Choroid plexus epithelial cell (primary cell): ENCODE results near the gene SLC9A3.
A peak's percentile ranks its signal among the peaks of the same experiment; 100 is the strongest.
"Not testable (repeated sequence)": the region's sequence is repeated elsewhere in the genome, so short reads cannot be mapped to it uniquely, and the experiment has no call there.

Source experiments
- DNase-seq: peaks from one replicate; pipeline ENCODE4 v3.0.0-alpha.2; 2010; ENCODE audit warnings: low read depth
- H3K4me3 ChIP-seq: 2 replicates; pipeline ENCODE4 v1.5.1; 2011; ENCODE audit warnings: low read depth, mild to moderate bottlenecking, control low read depth, low read length, moderate library complexity
- TF ChIP-seq, protein P1 (sequence below): conservative IDR thresholded peaks from 2 replicates; pipeline ENCODE4 v1.5.1; 2011; ENCODE audit warnings: low read depth, mild to moderate bottlenecking, control low read depth, inconsistent platforms, low read length, moderate library complexity

The SLC9A3 gene

DNA sequence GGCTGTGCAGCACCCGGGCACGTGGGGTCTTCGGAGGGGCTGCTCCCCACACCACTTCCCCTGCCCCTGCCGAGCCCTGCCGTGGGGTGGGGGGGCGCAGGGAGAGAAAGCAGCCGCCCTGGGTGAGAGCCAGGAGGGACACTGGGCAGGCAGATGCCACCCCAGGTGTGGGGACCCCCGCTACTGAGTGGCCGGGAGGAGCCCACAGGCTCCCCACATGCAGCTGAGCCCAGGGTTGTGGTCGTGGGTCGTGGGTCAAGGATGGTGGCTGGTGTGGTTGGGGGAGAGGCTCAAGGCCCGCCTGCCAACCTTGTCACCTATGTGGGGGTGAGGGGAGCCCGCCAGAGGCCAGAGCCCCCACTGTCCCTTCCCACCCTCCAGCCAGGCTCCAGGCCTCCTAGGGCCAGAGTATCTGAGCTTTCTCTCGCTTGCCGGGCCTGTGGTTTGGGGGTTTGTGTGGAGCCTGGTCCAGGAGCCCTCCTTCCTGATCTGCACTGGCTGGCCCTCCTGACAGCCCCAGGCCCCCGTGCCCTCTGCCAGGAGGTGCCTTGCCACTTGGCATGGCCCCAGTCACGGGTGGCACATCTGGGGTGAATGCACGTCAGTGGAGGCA lies 45.8 kb downstream of the SLC9A3 start:
- no peak overlapping the region for H3K4me3 ChIP-seq
- no peak for DNase-seq
- TF ChIP-seq, protein P1, sequence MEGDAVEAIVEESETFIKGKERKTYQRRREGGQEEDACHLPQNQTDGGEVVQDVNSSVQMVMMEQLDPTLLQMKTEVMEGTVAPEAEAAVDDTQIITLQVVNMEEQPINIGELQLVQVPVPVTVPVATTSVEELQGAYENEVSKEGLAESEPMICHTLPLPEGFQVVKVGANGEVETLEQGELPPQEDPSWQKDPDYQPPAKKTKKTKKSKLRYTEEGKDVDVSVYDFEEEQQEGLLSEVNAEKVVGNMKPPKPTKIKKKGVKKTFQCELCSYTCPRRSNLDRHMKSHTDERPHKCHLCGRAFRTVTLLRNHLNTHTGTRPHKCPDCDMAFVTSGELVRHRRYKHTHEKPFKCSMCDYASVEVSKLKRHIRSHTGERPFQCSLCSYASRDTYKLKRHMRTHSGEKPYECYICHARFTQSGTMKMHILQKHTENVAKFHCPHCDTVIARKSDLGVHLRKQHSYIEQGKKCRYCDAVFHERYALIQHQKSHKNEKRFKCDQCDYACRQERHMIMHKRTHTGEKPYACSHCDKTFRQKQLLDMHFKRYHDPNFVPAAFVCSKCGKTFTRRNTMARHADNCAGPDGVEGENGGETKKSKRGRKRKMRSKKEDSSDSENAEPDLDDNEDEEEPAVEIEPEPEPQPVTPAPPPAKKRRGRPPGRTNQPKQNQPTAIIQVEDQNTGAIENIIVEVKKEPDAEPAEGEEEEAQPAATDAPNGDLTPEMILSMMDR: no peak

DNA sequence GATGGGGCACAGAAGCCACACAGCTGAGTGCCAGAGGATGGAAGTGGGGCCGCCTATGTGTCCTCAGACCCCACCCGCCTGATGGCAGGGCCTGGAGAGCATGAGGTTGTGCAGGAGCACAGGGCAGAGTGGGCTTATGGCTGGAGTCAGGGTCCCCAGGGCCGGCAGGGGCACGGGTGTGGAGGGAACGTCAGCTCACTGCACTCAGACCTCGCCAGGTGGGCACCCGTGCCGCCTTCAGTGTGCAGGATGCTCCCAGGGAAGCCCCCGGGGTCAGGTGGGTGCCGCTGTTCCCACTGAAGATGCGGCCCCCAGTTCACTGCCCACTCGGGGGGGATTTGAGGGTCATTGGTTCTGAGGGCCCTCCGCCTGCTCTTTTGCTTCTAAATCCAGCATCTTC lies 46.4 kb downstream of the SLC9A3 start:
- TF ChIP-seq, protein P1: no peak
- H3K4me3 ChIP-seq: no peak overlapping the region
- DNase-seq: no peak

DNA sequence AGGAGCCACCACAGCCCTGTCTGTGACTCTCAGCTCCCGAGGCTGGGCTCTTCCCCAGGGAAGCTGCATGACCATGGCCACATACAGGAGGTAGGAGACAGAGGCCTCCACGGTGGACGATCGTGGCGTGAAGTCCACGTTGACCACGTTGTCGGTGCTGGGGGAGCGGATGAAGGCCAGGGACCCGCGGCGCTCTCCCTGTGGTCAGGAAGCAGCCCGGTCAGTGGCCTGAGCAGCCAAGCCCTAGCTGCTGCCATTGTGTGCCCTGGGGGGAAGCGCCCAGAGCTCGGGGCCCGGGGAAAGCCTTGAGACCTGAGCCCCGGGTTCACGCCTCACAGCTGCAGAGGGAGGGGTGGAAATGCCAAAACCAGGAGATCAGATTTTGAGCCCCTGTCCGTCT lies 47.0 kb downstream of the SLC9A3 start:
- TF ChIP-seq, protein P1: no peak
- DNase-seq: no peak
- no peak overlapping the region for H3K4me3 ChIP-seq

DNA sequence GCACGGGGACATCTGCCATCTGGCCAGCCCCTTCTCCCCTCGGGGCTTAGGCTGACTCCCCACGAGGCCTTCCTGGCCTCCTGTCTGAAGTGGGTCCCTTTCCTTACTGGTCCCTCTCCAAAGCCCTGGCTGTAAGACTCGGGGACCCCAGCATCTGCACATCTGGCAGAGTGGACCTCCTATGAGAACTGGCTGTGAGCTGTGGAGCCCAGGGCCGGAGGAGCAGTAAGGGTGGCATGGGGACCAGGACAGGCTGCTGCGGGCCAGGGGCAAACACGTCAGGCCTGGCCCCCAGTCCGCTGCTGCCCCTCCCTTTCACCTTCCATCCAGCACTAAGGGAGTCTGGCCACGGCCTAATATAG lies 47.5 kb downstream of the SLC9A3 start:
- no peak for DNase-seq
- TF ChIP-seq, protein P1: no peak
- no peak overlapping the region for H3K4me3 ChIP-seq

DNA sequence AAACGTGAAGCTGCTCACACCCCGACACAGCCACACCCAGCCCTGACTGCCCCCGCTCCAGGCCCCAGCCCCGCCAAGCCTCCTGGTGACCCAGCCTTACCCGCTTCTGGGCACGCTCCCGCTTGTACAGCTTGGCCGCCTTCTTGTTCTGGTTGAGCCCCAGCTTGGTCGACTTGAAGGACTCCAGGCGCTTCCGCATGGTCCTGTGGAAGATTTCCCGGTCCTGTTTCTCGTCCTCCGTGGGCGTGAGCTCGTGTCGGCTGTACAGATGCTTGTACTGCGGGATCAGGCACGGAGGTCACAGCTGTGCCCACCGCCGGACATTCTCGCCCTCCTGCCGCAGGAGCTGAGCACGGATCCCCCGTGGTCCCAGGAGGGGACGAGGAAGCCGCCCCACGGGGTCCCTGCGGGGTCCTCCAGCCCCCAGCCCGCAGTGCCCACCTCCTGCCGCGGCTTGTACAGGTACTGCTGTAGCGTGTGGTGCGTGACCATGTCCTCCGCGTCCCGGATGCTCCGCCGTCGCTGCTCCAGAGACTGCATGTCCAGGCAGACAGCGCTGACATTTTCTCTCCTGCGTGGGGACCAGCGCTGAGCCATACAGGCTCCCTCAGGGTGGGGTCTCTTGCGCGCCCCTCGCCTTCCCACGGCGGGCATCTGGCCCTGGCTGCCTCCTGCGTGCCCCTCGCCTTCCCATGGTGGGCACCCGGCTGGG lies 48.0 kb downstream of the SLC9A3 start:
- TF ChIP-seq, protein P1: no peak
- DNase-seq: no peak
- no peak overlapping the region for H3K4me3 ChIP-seq

DNA sequence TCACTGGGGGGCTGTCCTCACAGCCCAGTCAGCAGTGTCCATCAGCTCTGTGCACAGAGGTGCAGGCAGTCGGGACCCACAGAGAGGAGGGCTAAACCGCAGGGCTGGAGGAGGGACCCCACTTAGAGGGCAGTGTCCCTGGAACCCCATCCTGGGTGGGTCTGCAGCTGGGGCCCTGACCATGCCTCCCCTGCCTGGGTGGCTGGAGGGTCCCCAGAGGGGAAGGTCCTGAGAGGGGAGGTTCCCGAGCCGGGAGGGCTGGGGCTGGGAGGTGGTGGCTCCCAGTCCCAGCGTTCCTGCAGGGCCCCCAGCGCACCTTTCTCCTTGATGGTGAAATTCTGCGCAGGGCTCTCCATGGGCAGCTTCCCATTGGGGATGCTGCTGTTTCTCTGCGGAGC lies 48.5 kb downstream of the SLC9A3 start:
- no peak for DNase-seq
- H3K4me3 ChIP-seq: no peak overlapping the region
- TF ChIP-seq, protein P1: no peak

DNA sequence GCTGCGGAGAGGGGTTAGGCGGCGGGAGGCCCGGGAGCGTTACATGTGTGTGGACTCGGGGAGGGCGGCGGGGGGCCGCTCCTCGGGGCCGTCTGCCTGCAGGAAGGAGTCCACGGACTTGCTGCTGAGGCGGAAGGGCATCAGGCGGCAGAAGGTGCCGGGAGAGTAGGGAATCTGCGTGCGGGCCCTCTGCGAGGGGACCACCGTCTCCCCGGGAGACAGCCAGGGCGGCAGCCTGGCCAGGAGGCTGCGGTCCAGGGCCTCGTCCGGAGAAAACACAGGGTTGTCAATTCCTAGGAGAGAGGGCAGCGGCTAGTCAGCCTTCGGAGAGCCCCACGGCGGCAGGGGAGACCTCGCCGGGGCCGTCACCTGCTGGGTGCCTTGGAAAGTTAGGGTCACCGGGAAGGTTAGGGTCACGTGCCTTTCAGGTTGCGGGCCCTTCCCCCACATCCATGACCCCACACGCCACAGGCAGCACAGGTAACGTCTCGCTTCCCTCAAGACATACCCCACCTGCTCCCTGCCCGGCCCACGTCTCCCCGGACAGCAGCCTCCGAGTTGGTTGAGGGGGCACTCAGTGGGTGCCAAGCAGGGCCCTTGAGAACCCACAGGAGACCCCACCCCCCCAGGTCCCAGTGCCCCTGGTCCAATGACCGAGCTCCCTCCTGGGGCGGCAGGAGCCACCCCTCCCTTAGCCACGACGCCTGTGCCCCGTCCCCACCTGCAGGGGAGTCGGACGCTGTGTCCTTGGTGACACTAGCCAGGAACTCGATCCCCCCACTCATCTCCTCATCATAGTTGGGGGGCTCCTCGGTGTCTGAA lies 49.2 kb downstream of the SLC9A3 start:
- no peak for DNase-seq
- TF ChIP-seq, protein P1: no peak
- H3K4me3 ChIP-seq: peak overlapping the region; percentile 11

DNA sequence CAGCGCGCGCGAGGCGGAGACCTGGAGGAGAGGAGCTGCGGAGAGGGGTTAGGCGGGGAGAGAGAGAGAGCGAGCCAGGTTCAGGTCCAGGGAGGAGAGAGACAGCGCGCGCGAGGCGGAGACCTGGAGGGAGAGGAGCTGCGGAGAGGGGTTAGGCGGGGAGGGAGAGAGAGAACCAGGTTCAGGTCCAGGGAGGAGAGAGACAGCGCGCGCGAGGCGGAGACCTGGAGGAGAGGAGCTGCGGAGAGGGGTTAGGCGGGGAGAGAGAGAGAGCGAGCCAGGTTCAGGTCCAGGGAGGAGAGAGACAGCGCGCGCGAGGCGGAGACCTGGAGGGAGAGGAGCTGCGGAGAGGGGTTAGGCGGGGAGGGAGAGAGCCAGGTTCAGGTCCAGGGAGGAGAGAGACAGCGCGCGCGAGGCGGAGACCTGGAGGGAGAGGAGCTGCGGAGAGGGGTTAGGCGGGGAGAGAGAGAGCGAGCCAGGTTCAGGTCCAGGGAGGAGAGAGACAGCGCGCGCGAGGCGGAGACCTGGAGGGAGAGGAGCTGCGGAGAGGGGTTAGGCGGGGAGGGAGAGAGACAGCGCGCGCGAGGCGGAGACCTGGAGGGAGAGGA lies 49.9 kb downstream of the SLC9A3 start:
- DNase-seq: not testable (repeated sequence)
- peak overlapping the region; percentile 71 for H3K4me3 ChIP-seq
